Chondrocyte (in vitro differentiated cells): ENCODE data around the gene NTRK3. TPM values are rescaled to one million over a fixed set of nuclear protein-coding genes. Genes with fewer than 3 reads are reported as not detected.

Experiments
- DNase-seq: peaks from one replicate; pipeline ENCODE4 v3.0.0; 2021; ENCODE audit warnings: mixed read lengths, low spot score
- H3K27ac Mint-ChIP-seq: one replicate; pipeline ENCODE4 v1.8.0; 2021; ENCODE audit warnings: mild to moderate bottlenecking, moderate library complexity, mixed read lengths; ENCODE audit not compliant: unreplicated experiment
- H3K27me3 Mint-ChIP-seq: 2 replicates; pipeline ENCODE4 v1.8.0; 2021; ENCODE audit warnings: low read depth, mixed read lengths
- H3K36me3 Mint-ChIP-seq: 2 replicates; pipeline ENCODE4 v1.8.0; 2021; ENCODE audit warnings: low read depth, mixed read lengths
- H3K4me1 Mint-ChIP-seq: 2 replicates; pipeline ENCODE4 v1.8.0; 2021; ENCODE audit warnings: low read depth, mild to moderate bottlenecking, mixed read lengths
- H3K4me3 Mint-ChIP-seq: one replicate; pipeline ENCODE4 v1.8.0; 2021; ENCODE audit warnings: mild to moderate bottlenecking, moderate library complexity, mixed read lengths; ENCODE audit not compliant: unreplicated experiment
- H3K9me3 Mint-ChIP-seq: 2 replicates; pipeline ENCODE4 v1.8.0; 2021; ENCODE audit warnings: low read depth, mixed read lengths
- total RNA-seq: library from RNA; stranded (reverse); gene quantifications from 3 replicates; pipeline ENCODE4 v1.2.1, GENCODE V29; 2021
- TF ChIP-seq, protein P1 (sequence below): fragments of 200-600 bp; sonication (generic); IDR thresholded peaks from 2 replicates; pipeline ENCODE4 v1.5.0; 2021; ENCODE audit warnings: antibody characterized with exemption, mild to moderate bottlenecking, moderate library complexity

The NTRK3 gene
- total RNA-seq, 1 donor from 2014 or later = not detected

DNA sequence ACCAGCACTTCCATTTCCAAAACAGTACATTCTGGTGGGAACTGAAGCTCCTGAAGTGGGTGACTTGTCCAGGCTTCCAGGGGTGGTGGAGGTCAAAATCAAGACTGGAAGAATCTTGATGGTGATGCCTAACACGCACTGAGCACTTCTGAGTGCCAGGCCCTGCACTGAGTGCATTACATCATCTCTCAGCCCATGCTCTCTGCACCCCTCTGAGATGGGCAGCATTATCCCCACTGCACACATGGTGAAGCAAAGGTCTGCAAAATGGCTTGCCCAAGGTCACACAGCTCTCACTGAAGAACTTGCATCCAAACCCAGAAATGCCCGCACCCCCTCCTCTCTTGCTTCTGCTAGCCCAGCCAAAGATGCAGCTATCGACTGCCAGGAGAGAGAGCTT, 36.9 kb downstream of the NTRK3 start:
- Mint-ChIP-seq H3K36me3 (no peaks in the 10 kb centered on the region), H3K27me3 (peaks cover 2% of the 10 kb centered on the region), H3K4me3 (no peak overlapping the region), H3K27ac (no peak overlapping the region), H3K9me3 (peaks cover 12% of the 10 kb centered on the region), H3K4me1 (no peaks in the 10 kb centered on the region)
- TF ChIP-seq, protein P1, sequence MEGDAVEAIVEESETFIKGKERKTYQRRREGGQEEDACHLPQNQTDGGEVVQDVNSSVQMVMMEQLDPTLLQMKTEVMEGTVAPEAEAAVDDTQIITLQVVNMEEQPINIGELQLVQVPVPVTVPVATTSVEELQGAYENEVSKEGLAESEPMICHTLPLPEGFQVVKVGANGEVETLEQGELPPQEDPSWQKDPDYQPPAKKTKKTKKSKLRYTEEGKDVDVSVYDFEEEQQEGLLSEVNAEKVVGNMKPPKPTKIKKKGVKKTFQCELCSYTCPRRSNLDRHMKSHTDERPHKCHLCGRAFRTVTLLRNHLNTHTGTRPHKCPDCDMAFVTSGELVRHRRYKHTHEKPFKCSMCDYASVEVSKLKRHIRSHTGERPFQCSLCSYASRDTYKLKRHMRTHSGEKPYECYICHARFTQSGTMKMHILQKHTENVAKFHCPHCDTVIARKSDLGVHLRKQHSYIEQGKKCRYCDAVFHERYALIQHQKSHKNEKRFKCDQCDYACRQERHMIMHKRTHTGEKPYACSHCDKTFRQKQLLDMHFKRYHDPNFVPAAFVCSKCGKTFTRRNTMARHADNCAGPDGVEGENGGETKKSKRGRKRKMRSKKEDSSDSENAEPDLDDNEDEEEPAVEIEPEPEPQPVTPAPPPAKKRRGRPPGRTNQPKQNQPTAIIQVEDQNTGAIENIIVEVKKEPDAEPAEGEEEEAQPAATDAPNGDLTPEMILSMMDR = no peak
- no peak for DNase-seq

DNA sequence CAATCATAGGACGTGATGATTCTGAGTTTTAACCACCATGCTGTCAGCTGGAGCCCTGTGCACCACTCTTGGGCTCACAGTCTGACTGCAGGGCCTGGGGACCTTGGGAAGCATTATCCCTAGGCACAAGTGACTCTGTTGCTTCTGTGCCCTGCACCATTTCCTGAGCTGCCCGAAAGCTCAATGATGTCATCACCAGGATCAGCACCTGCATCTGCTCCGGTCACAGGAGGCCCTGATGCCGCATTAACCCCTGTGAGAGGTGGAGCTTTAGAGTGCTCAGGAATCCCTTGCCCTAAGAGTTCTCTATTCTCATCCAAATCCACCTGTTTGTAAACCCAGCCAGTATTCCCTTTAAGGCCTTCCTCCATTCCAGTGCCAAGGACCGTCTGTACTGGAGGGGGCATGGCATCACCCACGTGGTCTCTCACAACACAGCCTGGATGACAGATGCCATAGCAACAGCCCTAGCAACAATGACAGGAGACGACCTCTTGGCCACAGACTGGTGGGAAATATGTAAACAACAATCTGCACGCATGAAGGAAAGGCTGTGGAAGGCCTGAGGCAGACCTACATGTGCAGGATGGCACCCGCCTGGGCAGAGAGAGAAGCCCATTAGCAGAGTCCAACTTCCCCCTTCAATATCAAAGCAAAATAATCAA, 37.9 kb downstream of the NTRK3 start:
- H3K4me1 Mint-ChIP-seq = no peaks in the 10 kb centered on the region
- H3K9me3 Mint-ChIP-seq = peaks cover 15% of the 10 kb centered on the region
- H3K4me3 Mint-ChIP-seq = no peak overlapping the region
- no peak overlapping the region for H3K27ac Mint-ChIP-seq
- H3K36me3 Mint-ChIP-seq = no peaks in the 10 kb centered on the region
- DNase-seq = no peak
- TF ChIP-seq, protein P1 = no peak
- H3K27me3 Mint-ChIP-seq = no peaks in the 10 kb centered on the region

DNA sequence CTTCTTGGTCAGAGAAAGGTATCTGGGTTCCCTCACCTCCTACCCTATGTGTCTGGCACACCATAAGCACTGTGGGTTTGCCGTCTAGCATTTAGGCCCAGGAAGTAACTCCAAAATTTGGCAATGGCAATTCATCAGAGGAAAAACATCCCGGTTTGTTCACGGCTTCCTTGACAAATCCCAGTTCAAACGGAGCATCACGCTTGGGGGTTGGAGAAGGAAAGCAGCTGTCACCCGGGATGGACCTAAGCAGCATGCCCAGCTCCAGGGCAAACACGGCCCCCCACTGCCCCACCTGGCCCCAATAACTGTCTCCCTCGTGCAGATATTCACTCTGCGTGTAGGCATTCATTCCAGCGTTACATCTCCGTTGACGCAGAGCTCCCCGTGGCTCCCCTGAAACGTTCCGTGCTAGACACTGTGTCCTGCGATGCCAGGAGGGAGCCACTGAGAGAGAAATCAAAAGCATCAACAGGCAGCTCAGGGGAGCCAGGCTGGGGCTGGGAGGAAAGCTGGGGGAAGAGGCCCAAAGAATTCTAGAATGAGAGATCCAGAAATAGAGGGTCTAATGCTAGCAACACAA, 41.4 kb downstream of the NTRK3 start:
- H3K27ac Mint-ChIP-seq = no peak overlapping the region
- H3K9me3 Mint-ChIP-seq = peaks cover 15% of the 10 kb centered on the region
- H3K36me3 Mint-ChIP-seq = no peaks in the 10 kb centered on the region
- H3K4me1 Mint-ChIP-seq = no peaks in the 10 kb centered on the region
- H3K27me3 Mint-ChIP-seq = peaks cover 2% of the 10 kb centered on the region
- H3K4me3 Mint-ChIP-seq = no peak overlapping the region
- TF ChIP-seq, protein P1 = no peak
- DNase-seq = no peak

DNA sequence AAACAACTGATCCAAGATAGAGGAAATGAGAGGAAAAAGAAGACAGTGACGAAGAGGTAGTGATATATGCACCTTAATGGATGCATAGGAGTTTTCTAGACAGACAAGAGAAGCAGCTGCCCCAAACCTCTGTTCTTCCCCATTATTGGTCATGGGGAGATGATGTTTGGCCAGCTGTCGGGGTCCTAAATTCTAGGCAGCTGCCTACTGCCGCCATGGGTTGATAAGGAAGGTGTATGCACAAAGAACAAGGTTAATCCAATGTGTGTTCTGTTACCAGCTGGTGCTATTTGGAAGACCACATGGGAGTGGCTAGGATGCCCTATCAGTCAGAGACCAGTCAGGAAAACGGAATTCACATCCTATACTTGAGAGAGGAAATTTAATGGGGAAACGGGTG, 47.4 kb downstream of the NTRK3 start:
- Mint-ChIP-seq H3K36me3 (no peaks in the 10 kb centered on the region), H3K4me3 (no peak overlapping the region), H3K27me3 (peaks cover 2% of the 10 kb centered on the region), H3K9me3 (peaks cover under 1% of the 10 kb centered on the region), H3K4me1 (no peaks in the 10 kb centered on the region), H3K27ac (no peak overlapping the region)
- DNase-seq = no peak
- TF ChIP-seq, protein P1 = no peak

DNA sequence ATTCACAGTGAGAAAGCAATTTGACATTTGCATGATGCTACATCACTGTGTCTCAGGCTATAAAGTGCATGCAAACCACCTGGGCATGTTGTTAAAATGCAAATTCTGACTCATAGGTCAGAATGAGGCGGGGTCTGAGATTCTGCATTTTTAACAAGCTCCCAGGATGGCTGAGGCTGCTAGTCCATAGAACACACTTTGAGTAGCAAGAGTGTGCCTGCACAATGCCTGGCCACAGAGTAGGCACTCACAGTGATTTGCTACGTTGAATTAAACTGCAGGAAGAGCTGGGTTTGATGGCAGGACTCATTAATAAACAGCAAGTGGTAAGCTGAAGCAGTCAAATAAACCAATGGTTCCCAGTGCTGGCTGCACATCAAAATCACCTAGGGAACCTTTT, 48.1 kb downstream of the NTRK3 start:
- Mint-ChIP-seq H3K36me3 (no peaks in the 10 kb centered on the region), H3K4me3 (no peak overlapping the region), H3K27ac (no peak overlapping the region), H3K9me3 (peaks cover 3% of the 10 kb centered on the region), H3K4me1 (no peaks in the 10 kb centered on the region), H3K27me3 (peaks cover 2% of the 10 kb centered on the region)
- no peak for DNase-seq
- TF ChIP-seq, protein P1 = no peak
